ENCODE data around the gene RAB11FIP4. TPM values are rescaled to one million over a fixed set of nuclear protein-coding genes. Genes with fewer than 3 reads are reported as not detected.

RAB11FIP4 gene
- total RNA-seq, 1 experiment from 2014 or later, result 54.9 TPM

GRCh38 chr17:31573047-31573446 is 181.6 kb downstream of the RAB11FIP4 start:
- TF ChIP-seq ZBTB43 (CRISPR knock-in tag; IDR thresholded peaks at IDR 0.05), result no peak
- TF ChIP-seq HMGA2 (CRISPR knock-in tag; IDR thresholded peaks at IDR 0.05), result no peak
- no peak for TF ChIP-seq ZNF425 (CRISPR knock-in tag; conservative IDR thresholded peaks at IDR 0.05)
- Mint-ChIP-seq H3K27ac (no peak overlapping the region), H3K4me1 (peaks cover 22% of the 10 kb centered on the region), H3K36me3 (no peaks in the 10 kb centered on the region), H3K9me3 (no peaks in the 10 kb centered on the region), H3K27me3 (ENCODE audit: low read depth) (no peaks in the 10 kb centered on the region), H3K4me3 (no peak overlapping the region)
- ChIA-PET CTCF (interaction anchor here (0.6 kb wide), 1 partner anchor 265 kb away, joined by 3 read pairs; no protein-coding TSS in a partner anchor), POLR2A (no interaction called here)
- no peak for DNase-seq (ENCODE audit: low spot score)
- ATAC-seq, result no peak

- POLR2A ChIA-PET, result no interaction called here
- Mint-ChIP-seq H3K4me1 (peaks cover 22% of the 10 kb centered on the region), H3K9me3 (no peaks in the 10 kb centered on the region), H3K4me3 (no peak overlapping the region), H3K27me3 (ENCODE audit: low read depth) (no peaks in the 10 kb centered on the region), H3K27ac (no peak overlapping the region), H3K36me3 (no peaks in the 10 kb centered on the region)
- CTCF ChIA-PET, result no interaction called here
- TF ChIP-seq ZNF416 (CRISPR knock-in tag; IDR thresholded peaks at IDR 0.05), result no peak
- TF ChIP-seq ERG (CRISPR knock-in tag; IDR thresholded peaks at IDR 0.05), result no peak
- TF ChIP-seq IRF2 (CRISPR knock-in tag; IDR thresholded peaks at IDR 0.05; ENCODE audit: borderline replicate concordance, low read depth), result no peak
- no peak for TF ChIP-seq TP53 (CRISPR knock-in tag; IDR thresholded peaks at IDR 0.05)
- TF ChIP-seq ZNF423 (CRISPR knock-in tag; IDR thresholded peaks at IDR 0.05), result no peak
- no peak for TF ChIP-seq STAT6 (CRISPR knock-in tag; conservative IDR thresholded peaks at IDR 0.05; ENCODE audit: low read depth)
- TF ChIP-seq NR3C1 (CRISPR knock-in tag; conservative IDR thresholded peaks at IDR 0.05; ENCODE audit: low read depth), result no peak
- TF ChIP-seq CREM (CRISPR knock-in tag; IDR thresholded peaks at IDR 0.05), result no peak
- TF ChIP-seq NR1H2 (CRISPR knock-in tag; IDR thresholded peaks at IDR 0.05), result no peak
- no peak for DNase-seq (ENCODE audit: low spot score)
- no peak for ATAC-seq
Measured at GRCh38 chr17:31573861-31574260, 182.4 kb downstream of the RAB11FIP4 start.

- Mint-ChIP-seq H3K4me3 (no peak overlapping the region), H3K36me3 (no peaks in the 10 kb centered on the region), H3K27ac (no peak overlapping the region), H3K27me3 (ENCODE audit: low read depth) (no peaks in the 10 kb centered on the region), H3K9me3 (no peaks in the 10 kb centered on the region), H3K4me1 (peaks cover 22% of the 10 kb centered on the region)
- CTCF ChIA-PET, result interaction anchor here (0.6 kb wide), 1 partner anchor 183 kb away, joined by 3 read pairs; no protein-coding TSS in a partner anchor
- DNase-seq (ENCODE audit: low spot score) (no peak), ATAC-seq (no peak)
- POLR2A ChIA-PET, result no interaction called here
- TF ChIP-seq MAX (CRISPR knock-in tag; IDR thresholded peaks at IDR 0.05), result no peak
- no peak for TF ChIP-seq TCF7 (CRISPR knock-in tag; IDR thresholded peaks at IDR 0.05; ENCODE audit: low read depth)
- TF ChIP-seq PREB (CRISPR knock-in tag; IDR thresholded peaks at IDR 0.05; ENCODE audit: borderline replicate concordance), result no peak
- TF ChIP-seq ZMAT4 (CRISPR knock-in tag; IDR thresholded peaks at IDR 0.05), result no peak
- no peak for TF ChIP-seq ATF1 (CRISPR knock-in tag; IDR thresholded peaks at IDR 0.05)
- TF ChIP-seq ATF2 (CRISPR knock-in tag; IDR thresholded peaks at IDR 0.05; ENCODE audit: borderline replicate concordance, low read depth), result no peak
- no peak for TF ChIP-seq MYBL2 (CRISPR knock-in tag; IDR thresholded peaks at IDR 0.05)
- TF ChIP-seq NFYB (CRISPR knock-in tag; conservative IDR thresholded peaks at IDR 0.05; ENCODE audit: low read depth), result no peak
- TF ChIP-seq ZBTB21 (CRISPR knock-in tag; IDR thresholded peaks at IDR 0.05; ENCODE audit: borderline replicate concordance), result no peak
Measured at GRCh38 chr17:31574458-31574857, 183.0 kb downstream of the RAB11FIP4 start.

Measured in WTC11 (cell line).